Activated T-helper 2 cell treated with anti-CD3 and anti-CD28 coated beads, Interferon-gamma antibody, Interleukin-2, Interleukin-4, amounts not matched to agents 10 μg/mL and 5 μg/mL and 100 μg/mL, durations not matched to agents 14 hours and 24 hours and 36 hours (primary cell): Measurements from ENCODE around the gene SCYGR5. TPM values are rescaled to one million over a fixed set of nuclear protein-coding genes. Genes with fewer than 3 reads are reported as not detected.

ENCODE experiments used
- DNase-seq: peaks from one replicate; pipeline ENCODE4 v3.0.0; 2021; ENCODE audit warnings: low spot score
- H3K27ac Mint-ChIP-seq: one replicate; pipeline ENCODE4 v1.8.0; 2021; ENCODE audit warnings: mixed read lengths
- H3K27me3 Mint-ChIP-seq: one replicate; pipeline ENCODE4 v1.8.0; 2021; ENCODE audit warnings: low read depth, mixed read lengths
- H3K36me3 Mint-ChIP-seq: one replicate; pipeline ENCODE4 v1.8.0; 2021; ENCODE audit warnings: low read depth, mixed read lengths
- H3K4me1 Mint-ChIP-seq: one replicate; pipeline ENCODE4 v1.8.0; 2021; ENCODE audit warnings: low read depth, mixed read lengths
- H3K4me3 Mint-ChIP-seq: one replicate; pipeline ENCODE4 v1.8.0; 2021; ENCODE audit warnings: low read depth, mild to moderate bottlenecking, moderate library complexity, mixed read lengths
- H3K9me3 Mint-ChIP-seq: one replicate; pipeline ENCODE4 v1.8.0; 2021; ENCODE audit warnings: mixed read lengths
- intact Hi-C: fragments of 100-400 bp; cut with micrococcal nuclease; formaldehyde crosslinking; loops from one replicate; pipeline ENCODE4 v1.15.1; 2023
- total RNA-seq: library from RNA; stranded (reverse); gene quantifications from 2 replicates; pipeline ENCODE4 v1.2.3, GENCODE V29; 2022

The SCYGR5 gene
- total RNA-seq, 1 donor from 2014 or later: not detected

DNA sequence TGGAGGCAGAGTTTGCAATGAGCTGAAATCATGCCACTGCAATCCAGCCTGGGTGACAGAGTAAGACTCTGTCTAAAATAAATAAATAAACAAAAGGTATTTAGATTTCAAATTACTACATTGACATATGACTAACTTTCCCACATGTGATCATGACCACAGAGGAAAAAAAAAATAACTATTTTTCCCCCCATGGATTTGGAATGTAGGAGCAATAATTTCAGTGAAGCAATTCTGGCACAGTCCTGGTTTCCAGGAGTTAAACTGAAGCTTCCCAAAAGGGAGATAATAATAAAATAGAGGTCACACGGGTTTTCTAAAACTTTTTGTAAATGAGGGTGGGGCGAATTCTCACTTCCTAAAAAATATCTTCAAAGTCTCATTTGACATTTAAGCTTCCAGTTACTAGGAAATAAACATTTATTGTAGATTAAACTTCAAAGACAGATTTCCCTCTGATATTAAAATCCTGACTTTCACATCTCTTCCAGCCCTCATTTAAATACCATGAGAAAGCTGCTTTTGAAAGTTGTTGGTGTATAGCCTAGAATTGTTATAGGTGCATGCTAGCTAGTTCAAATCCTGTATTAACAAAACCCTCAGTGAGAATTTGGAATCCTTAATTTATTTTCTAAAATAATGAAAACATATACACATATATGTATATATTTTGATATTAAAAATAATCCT lies 30.5 kb downstream of the SCYGR5 start:
- Mint-ChIP-seq H3K27me3 (peaks cover under 1% of the 10 kb centered on the region), H3K36me3 (no peaks in the 10 kb centered on the region), H3K4me1 (no peaks in the 10 kb centered on the region), H3K9me3 (no peaks in the 10 kb centered on the region), H3K27ac (no peak overlapping the region), H3K4me3 (no peak overlapping the region)
- no peak for DNase-seq
- intact Hi-C loops: no loop called here

DNA sequence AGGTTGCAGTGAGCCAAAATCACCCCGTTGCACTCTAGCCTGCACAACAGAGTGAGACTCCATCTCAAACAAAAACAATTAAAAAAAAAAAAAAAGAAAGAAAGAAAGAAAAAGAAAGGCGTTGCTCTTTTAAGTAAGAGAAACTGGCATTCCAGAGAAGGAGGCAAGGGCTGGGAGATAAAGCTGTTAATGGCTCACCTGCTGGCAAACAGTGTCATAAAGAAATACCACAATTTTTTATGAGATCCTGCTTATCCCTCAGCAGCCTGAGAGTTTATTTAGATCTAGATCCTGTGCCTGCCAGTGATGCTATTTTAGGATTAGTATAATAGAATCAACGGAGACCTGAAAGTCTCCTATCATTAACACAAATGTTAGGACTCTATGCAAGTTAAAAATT lies 35.0 kb downstream of the SCYGR5 start:
- no peak overlapping the region for H3K27ac Mint-ChIP-seq
- H3K27me3 Mint-ChIP-seq: no peaks in the 10 kb centered on the region
- intact Hi-C loops: no loop called here
- DNase-seq: no peak
- H3K4me3 Mint-ChIP-seq: no peak overlapping the region
- no peaks in the 10 kb centered on the region for H3K9me3 Mint-ChIP-seq
- no peaks in the 10 kb centered on the region for H3K36me3 Mint-ChIP-seq
- no peaks in the 10 kb centered on the region for H3K4me1 Mint-ChIP-seq

DNA sequence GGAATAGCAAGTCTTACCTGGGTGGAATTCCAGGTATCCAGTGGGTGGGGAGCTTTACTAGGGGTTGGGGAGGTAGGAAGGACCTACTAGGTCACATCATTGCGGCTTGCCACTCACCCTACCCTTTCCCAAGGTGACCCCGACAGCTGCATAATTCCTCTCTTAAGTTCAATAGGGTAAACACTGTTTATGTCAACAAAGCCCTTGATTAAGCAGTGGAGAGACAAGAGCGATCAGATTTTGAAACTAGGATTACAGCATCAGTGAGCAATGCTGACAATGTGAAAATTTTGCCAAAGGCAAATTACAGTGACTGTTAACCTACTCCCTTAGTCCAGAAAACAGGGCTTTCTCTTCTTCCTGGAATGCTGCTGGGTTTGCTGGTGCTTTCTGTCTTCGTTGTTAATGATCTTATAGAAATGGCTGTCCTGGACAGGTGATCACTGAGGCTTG lies 36.7 kb downstream of the SCYGR5 start:
- no peak overlapping the region for H3K27ac Mint-ChIP-seq
- intact Hi-C loops: no loop called here
- H3K27me3 Mint-ChIP-seq: no peaks in the 10 kb centered on the region
- no peaks in the 10 kb centered on the region for H3K9me3 Mint-ChIP-seq
- no peak for DNase-seq
- H3K36me3 Mint-ChIP-seq: no peaks in the 10 kb centered on the region
- no peak overlapping the region for H3K4me3 Mint-ChIP-seq
- H3K4me1 Mint-ChIP-seq: no peaks in the 10 kb centered on the region

DNA sequence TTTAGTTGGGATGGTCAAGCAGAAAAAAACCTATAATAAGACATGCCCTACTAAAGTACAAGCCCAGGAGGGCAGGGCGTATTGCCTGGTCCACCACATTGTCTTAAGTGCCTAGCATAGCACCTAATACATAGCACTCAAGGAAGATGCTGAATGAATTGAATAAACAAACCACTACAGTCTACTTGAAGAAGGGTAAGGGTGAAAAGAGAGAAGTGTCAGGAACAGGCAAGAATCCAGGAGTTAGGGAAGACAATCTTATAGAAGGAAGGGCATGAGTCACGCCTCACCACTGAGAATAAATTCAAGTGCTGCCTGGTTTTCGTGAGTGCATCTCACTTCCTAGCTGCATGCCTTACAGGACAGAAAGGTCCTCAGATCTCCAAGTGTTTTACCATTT lies 37.4 kb downstream of the SCYGR5 start:
- Mint-ChIP-seq H3K27ac (no peak overlapping the region), H3K9me3 (no peaks in the 10 kb centered on the region), H3K36me3 (no peaks in the 10 kb centered on the region), H3K27me3 (no peaks in the 10 kb centered on the region), H3K4me3 (no peak overlapping the region), H3K4me1 (no peaks in the 10 kb centered on the region)
- DNase-seq: no peak
- intact Hi-C loops: no loop called here

DNA sequence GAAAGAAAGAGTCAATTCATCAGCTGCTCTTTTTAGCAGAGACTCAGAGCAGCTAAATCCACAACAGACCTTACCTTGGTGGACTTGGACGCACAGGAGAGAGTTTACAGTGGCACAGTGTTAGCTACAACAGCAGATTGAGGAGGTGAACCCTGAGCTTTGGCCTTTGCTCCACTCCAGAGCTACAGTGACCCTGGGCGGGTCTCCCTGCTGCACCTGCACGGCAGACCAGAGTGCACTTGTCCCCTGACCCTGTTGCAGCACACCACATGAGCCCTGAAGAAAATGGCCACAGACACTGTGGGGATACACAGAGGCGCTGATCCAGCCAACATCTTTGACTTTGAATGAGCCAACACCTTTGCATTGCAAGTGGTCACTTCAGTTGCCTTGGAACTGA lies 40.3 kb downstream of the SCYGR5 start:
- intact Hi-C loops: no loop called here
- no peaks in the 10 kb centered on the region for H3K36me3 Mint-ChIP-seq
- H3K4me3 Mint-ChIP-seq: no peak overlapping the region
- no peaks in the 10 kb centered on the region for H3K4me1 Mint-ChIP-seq
- H3K27me3 Mint-ChIP-seq: no peaks in the 10 kb centered on the region
- H3K9me3 Mint-ChIP-seq: no peaks in the 10 kb centered on the region
- H3K27ac Mint-ChIP-seq: no peak overlapping the region
- DNase-seq: no peak

DNA sequence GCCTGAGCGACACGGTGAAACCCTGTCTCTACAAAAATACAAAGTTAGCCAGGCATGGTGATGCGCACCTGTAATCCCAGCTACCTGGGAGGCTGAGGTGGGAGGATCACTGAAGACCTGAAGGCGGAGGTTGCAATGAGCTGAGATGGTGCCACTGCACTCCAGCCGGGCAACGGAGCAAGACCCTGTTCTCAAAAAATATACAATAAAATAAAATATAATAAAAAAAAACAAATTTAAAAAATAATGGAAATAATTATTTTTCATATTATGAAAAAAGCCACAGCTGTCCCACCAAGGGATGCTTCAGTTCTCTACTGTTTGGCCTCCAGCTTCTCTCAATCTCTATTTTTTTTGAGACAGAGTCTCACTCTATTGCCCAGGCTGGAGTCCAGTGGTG lies 40.8 kb downstream of the SCYGR5 start:
- intact Hi-C loops: no loop called here
- H3K9me3 Mint-ChIP-seq: no peaks in the 10 kb centered on the region
- no peak for DNase-seq
- H3K27ac Mint-ChIP-seq: no peak overlapping the region
- H3K4me1 Mint-ChIP-seq: no peaks in the 10 kb centered on the region
- no peaks in the 10 kb centered on the region for H3K36me3 Mint-ChIP-seq
- H3K27me3 Mint-ChIP-seq: no peaks in the 10 kb centered on the region
- no peak overlapping the region for H3K4me3 Mint-ChIP-seq

DNA sequence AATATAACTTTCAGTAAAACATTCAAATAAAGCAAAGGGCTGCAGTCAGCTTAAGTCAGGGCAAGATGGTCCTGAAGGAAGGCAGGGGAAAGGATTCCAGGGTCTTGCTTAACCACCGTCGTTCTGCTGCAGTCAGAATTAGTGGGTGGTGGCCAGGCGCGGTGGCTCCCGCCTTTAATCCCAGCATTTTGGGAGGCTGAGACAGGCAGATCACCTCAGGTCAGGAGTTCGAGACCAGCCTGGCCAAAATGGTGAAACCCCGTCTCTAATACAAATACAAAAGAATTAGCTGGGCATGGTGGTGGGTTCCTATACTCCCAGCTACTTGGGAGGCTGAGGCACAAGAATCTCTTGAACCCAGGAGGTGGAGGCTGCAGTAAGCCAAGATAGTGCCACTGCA lies 44.4 kb downstream of the SCYGR5 start:
- Mint-ChIP-seq H3K4me1 (no peaks in the 10 kb centered on the region), H3K27me3 (no peaks in the 10 kb centered on the region), H3K4me3 (no peak overlapping the region), H3K9me3 (no peaks in the 10 kb centered on the region), H3K27ac (no peak overlapping the region), H3K36me3 (no peaks in the 10 kb centered on the region)
- no peak for DNase-seq
- intact Hi-C loops: no loop called here

DNA sequence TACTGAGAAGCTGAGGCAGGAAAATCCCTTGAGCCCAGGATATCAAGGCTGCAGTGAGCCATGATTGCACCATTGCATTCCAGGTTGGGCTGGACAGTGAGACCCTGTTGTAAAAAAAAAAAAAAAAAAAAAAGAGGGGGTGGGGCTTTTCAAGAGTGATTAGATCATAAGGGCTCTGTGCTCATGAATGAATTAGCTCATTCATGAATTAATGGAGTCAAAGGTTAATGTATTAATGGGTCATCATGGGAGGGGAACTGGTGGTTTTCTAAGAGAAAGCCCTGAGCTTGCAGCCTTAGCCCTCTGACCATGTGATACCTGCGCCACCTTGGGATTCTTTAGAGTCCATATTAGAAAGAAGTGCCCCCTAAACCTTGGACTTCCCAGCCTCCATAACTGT lies 46.7 kb downstream of the SCYGR5 start:
- intact Hi-C loops: no loop called here
- no peak overlapping the region for H3K4me3 Mint-ChIP-seq
- no peaks in the 10 kb centered on the region for H3K9me3 Mint-ChIP-seq
- H3K27ac Mint-ChIP-seq: no peak overlapping the region
- no peak for DNase-seq
- peaks cover 6% of the 10 kb centered on the region for H3K27me3 Mint-ChIP-seq
- no peaks in the 10 kb centered on the region for H3K4me1 Mint-ChIP-seq
- H3K36me3 Mint-ChIP-seq: no peaks in the 10 kb centered on the region

DNA sequence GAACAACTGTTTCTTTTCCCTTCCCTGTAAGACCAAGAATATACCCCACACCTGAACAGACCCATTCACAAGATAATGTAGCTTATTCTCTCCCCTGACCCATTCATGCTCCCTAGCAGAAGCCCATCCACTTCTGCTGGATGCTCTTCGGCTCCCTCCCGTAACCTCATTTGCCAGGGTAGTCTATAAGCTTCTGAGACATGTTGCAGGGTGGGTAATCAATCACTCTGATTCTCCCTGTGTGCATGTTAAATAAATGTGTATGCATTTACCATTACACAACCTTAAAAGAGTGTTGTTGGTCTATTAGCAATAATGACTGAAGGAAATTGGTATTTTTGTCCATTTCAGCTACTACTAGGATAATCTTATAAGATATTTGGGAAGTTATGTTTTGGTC lies 49.9 kb downstream of the SCYGR5 start:
- Mint-ChIP-seq H3K27me3 (peaks cover 6% of the 10 kb centered on the region), H3K9me3 (no peaks in the 10 kb centered on the region), H3K27ac (no peak overlapping the region), H3K36me3 (no peaks in the 10 kb centered on the region), H3K4me1 (no peaks in the 10 kb centered on the region), H3K4me3 (no peak overlapping the region)
- no peak for DNase-seq
- intact Hi-C loops: no loop called here

Other genes starting within 250 kb of the SCYGR5 start
- gene AGFG1, start 194.6 kb upstream of the SCYGR5 start, total RNA-seq: 137 and 139 TPM in 2 replicates
- gene SCYGR2, start 67.9 kb upstream of the SCYGR5 start, total RNA-seq: not detected in 2 replicates
- gene SCYGR3, start 52.0 kb upstream of the SCYGR5 start, total RNA-seq: not detected in 2 replicates
- gene SCYGR4, start 49.3 kb upstream of the SCYGR5 start, total RNA-seq: not detected in 2 replicates
- not detected in 2 replicates for gene SLC19A3, start 51.2 kb downstream of the SCYGR5 start, total RNA-seq
- gene SCYGR6, start 58.0 kb downstream of the SCYGR5 start, total RNA-seq: not detected in 2 replicates
- gene SCYGR7, start 61.5 kb downstream of the SCYGR5 start, total RNA-seq: not detected in 2 replicates
- not detected in 2 replicates for gene SCYGR8, start 79.1 kb downstream of the SCYGR5 start, total RNA-seq
- 1.4 and 2.0 TPM in 2 replicates for gene CCL20, start 147.0 kb downstream of the SCYGR5 start, total RNA-seq
- not detected in 2 replicates for gene DAW1, start 204.8 kb downstream of the SCYGR5 start, total RNA-seq